Neural cell (in vitro differentiated cells): ENCODE data around the gene STXBP4.

Source experiments
- EP300 ChIP-seq: fragments of 450-650 bp; conservative IDR thresholded peaks from 2 replicates; pipeline ENCODE4 v1.6.1; 2014; ENCODE audit warnings: antibody characterized with exemption, mild to moderate bottlenecking, moderate library complexity; ENCODE audit not compliant: poor library complexity, severe bottlenecking
- EZH2 ChIP-seq: fragments of 200-600, 300-800 bp; shearing (Covaris generic), sonication (generic); IDR thresholded peaks from 2 replicates; pipeline ENCODE4 v1.6.1; 2014; ENCODE audit warnings: antibody characterized with exemption, low read length, borderline replicate concordance, mild to moderate bottlenecking; ENCODE audit not compliant: insufficient read depth, poor library complexity, severe bottlenecking
- MXI1 ChIP-seq: fragments of 450-650 bp; conservative IDR thresholded peaks from 2 replicates; pipeline ENCODE4 v1.6.1; 2014; ENCODE audit warnings: antibody characterized with exemption, mild to moderate bottlenecking; ENCODE audit not compliant: poor library complexity, severe bottlenecking
- POLR2AphosphoS5 ChIP-seq: IDR thresholded peaks from 2 replicates; pipeline ENCODE4 v1.6.1; 2012
- RAD21 ChIP-seq: fragments of 450-650 bp; conservative IDR thresholded peaks from 2 replicates; pipeline ENCODE4 v1.6.1; 2014; ENCODE audit warnings: antibody characterized with exemption, mild to moderate bottlenecking, moderate library complexity
- TAF1 ChIP-seq: IDR thresholded peaks from 2 replicates; pipeline ENCODE4 v1.6.1; 2012; ENCODE audit warnings: low read depth
- TF ChIP-seq, protein P1 (sequence below): fragments of 450-650 bp; IDR thresholded peaks from 2 replicates; pipeline ENCODE4 v1.5.1; 2014; ENCODE audit warnings: antibody characterized with exemption, mild to moderate bottlenecking, moderate library complexity; ENCODE audit not compliant: poor library complexity, severe bottlenecking
- TF ChIP-seq, protein P2 (sequence below): IDR thresholded peaks from 2 replicates; pipeline ENCODE4 v1.6.1; 2012; ENCODE audit warnings: borderline replicate concordance

DNA sequence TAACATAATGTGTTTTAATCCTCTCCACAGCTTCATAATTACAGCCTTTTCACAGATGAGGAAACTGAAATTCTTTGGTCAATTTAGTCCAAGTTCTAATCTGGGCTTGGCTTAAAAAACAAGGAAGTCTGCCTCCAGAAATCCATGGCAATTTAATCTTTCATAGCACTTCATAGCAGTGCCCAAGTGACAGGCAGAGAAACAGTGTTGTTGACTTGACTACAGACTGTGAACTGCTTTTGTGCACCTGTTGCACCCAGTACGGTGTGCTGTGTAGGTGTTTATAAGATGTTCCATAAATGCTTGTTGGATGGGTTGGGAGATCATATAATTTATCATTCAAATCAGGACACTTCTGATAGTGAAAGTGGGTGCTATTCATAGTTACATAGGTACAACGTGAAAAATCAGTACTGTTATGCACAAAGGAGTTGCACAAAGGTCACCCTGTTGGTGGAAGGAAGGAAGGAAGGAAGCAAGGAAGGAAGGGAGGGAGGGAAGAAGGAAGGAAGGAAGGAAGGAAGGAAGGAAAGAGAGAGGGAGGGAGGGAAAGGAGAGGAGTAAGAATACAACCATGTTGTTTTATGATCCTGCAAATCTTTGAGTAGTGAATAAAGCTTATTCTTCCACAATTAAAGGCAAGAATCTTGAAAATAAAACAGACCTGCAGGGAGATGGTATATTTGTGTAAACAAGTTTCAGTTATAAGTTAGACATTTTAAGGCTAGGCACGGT is 239.7 kb downstream of the STXBP4 start:
- no peak for TF ChIP-seq EP300
- no peak for TF ChIP-seq MXI1
- TF ChIP-seq POLR2AphosphoS5: no peak
- TF ChIP-seq, protein P1, sequence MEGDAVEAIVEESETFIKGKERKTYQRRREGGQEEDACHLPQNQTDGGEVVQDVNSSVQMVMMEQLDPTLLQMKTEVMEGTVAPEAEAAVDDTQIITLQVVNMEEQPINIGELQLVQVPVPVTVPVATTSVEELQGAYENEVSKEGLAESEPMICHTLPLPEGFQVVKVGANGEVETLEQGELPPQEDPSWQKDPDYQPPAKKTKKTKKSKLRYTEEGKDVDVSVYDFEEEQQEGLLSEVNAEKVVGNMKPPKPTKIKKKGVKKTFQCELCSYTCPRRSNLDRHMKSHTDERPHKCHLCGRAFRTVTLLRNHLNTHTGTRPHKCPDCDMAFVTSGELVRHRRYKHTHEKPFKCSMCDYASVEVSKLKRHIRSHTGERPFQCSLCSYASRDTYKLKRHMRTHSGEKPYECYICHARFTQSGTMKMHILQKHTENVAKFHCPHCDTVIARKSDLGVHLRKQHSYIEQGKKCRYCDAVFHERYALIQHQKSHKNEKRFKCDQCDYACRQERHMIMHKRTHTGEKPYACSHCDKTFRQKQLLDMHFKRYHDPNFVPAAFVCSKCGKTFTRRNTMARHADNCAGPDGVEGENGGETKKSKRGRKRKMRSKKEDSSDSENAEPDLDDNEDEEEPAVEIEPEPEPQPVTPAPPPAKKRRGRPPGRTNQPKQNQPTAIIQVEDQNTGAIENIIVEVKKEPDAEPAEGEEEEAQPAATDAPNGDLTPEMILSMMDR: no peak
- TF ChIP-seq TAF1: no peak
- TF ChIP-seq EZH2: no peak
- TF ChIP-seq, protein P2, sequence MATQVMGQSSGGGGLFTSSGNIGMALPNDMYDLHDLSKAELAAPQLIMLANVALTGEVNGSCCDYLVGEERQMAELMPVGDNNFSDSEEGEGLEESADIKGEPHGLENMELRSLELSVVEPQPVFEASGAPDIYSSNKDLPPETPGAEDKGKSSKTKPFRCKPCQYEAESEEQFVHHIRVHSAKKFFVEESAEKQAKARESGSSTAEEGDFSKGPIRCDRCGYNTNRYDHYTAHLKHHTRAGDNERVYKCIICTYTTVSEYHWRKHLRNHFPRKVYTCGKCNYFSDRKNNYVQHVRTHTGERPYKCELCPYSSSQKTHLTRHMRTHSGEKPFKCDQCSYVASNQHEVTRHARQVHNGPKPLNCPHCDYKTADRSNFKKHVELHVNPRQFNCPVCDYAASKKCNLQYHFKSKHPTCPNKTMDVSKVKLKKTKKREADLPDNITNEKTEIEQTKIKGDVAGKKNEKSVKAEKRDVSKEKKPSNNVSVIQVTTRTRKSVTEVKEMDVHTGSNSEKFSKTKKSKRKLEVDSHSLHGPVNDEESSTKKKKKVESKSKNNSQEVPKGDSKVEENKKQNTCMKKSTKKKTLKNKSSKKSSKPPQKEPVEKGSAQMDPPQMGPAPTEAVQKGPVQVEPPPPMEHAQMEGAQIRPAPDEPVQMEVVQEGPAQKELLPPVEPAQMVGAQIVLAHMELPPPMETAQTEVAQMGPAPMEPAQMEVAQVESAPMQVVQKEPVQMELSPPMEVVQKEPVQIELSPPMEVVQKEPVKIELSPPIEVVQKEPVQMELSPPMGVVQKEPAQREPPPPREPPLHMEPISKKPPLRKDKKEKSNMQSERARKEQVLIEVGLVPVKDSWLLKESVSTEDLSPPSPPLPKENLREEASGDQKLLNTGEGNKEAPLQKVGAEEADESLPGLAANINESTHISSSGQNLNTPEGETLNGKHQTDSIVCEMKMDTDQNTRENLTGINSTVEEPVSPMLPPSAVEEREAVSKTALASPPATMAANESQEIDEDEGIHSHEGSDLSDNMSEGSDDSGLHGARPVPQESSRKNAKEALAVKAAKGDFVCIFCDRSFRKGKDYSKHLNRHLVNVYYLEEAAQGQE: no peak
- no peak for TF ChIP-seq RAD21
